Suprapubic skin (tissue), 4 donors: Measurements from ENCODE around the gene PTPRN2.

Experiments
- CTCF ChIP-seq, 2 donors: fragments of 200-600 bp in 1 of 2; fragments of 450-650 bp in 1 of 2; sonication (generic) in 1 of 2; IDR thresholded peaks; one replicate each; pipeline ENCODE4 v1.5.1; 2016 to 2019; ENCODE audit warnings: antibody characterized with exemption in 2 of 2, mild to moderate bottlenecking in 1 of 2, moderate library complexity in 1 of 2
- POLR2A ChIP-seq, 2 donors: fragments of 450-650 bp; IDR thresholded peaks; one replicate each; pipeline ENCODE4 v1.6.1; 2017; ENCODE audit warnings: antibody characterized with exemption in 2 of 2, mild to moderate bottlenecking in 2 of 2, moderate library complexity in 2 of 2
- POLR2AphosphoS5 ChIP-seq, 3 donors: sonication (generic); formaldehyde crosslinking; IDR thresholded peaks; one replicate each; pipeline ENCODE4 v1.6.1; 2017; ENCODE audit warnings: antibody characterized with exemption in 3 of 3

- no peak for TF ChIP-seq CTCF (IDR thresholded peaks at IDR 0.05)
- no peak for TF ChIP-seq POLR2A (IDR thresholded peaks at IDR 0.05)
- TF ChIP-seq POLR2AphosphoS5 (IDR thresholded peaks at IDR 0.05), result no peak
Observed at GRCh38 chr7:157945401-157945800, 642.2 kb downstream of the PTPRN2 start.
